ENCODE data around the gene THSD7B.

THSD7B gene

GRCh38 chr2:137435162-137435561, 669.8 kb downstream of the THSD7B start:
- no peaks in the 10 kb centered on the region for H3K36me3 ChIP-seq (ENCODE audit: control insufficient read depth, insufficient read depth, low read length)
- H3K79me2 ChIP-seq = no peaks in the 10 kb centered on the region
- H3K4me1 ChIP-seq = no peaks in the 10 kb centered on the region
- no peak overlapping the region for H3K9ac ChIP-seq
- no peak for TF ChIP-seq CTCF (IDR thresholded peaks at IDR 0.05)
- H3K27me3 ChIP-seq (ENCODE audit: control insufficient read depth, insufficient read depth, low read length) = no peaks in the 10 kb centered on the region
- no peak overlapping the region for H3K27ac ChIP-seq
- no peak overlapping the region for H2AFZ ChIP-seq
- H3K4me2 ChIP-seq (ENCODE audit: low read length) = no peak overlapping the region
- H3K9me3 ChIP-seq (ENCODE audit: control insufficient read depth, low read length) = no peaks in the 10 kb centered on the region
- no peak overlapping the region for H3K4me3 ChIP-seq (ENCODE audit: low read depth, low read length)

- Histone ChIP-seq H3K27me3 (ENCODE audit: control insufficient read depth, insufficient read depth, low read length) (no peaks in the 10 kb centered on the region), H3K4me3 (ENCODE audit: low read depth, low read length) (no peak overlapping the region), H3K36me3 (ENCODE audit: control insufficient read depth, insufficient read depth, low read length) (no peaks in the 10 kb centered on the region)
These were observed 672.0 kb downstream of the THSD7B start for GRCh38 chr2:137437386-137437785.

GRCh38 chr2:137444970-137445369, 679.6 kb downstream of the THSD7B start:
- no peaks in the 10 kb centered on the region for H3K36me3 ChIP-seq (ENCODE audit: control insufficient read depth, insufficient read depth, low read length)
- H3K79me2 ChIP-seq = no peaks in the 10 kb centered on the region
- no peaks in the 10 kb centered on the region for H3K4me1 ChIP-seq
- TF ChIP-seq CTCF (IDR thresholded peaks at IDR 0.05) = no peak
- H3K4me2 ChIP-seq (ENCODE audit: low read length) = no peak overlapping the region
- H3K27me3 ChIP-seq (ENCODE audit: control insufficient read depth, insufficient read depth, low read length) = no peaks in the 10 kb centered on the region
- H3K9me3 ChIP-seq (ENCODE audit: control insufficient read depth, low read length) = no peaks in the 10 kb centered on the region
- H2AFZ ChIP-seq = no peak overlapping the region
- H3K27ac ChIP-seq = no peak overlapping the region
- no peak overlapping the region for H3K9ac ChIP-seq
- H3K4me3 ChIP-seq (ENCODE audit: low read depth, low read length) = no peak overlapping the region

More at GRCh38 chr2:137437386-137437785, 672.0 kb downstream of the THSD7B start:
- no peaks in the 10 kb centered on the region for H3K9me3 ChIP-seq (ENCODE audit: control insufficient read depth, low read length)
- no peak overlapping the region for H3K9ac ChIP-seq
- H2AFZ ChIP-seq = no peak overlapping the region
- H3K79me2 ChIP-seq = no peaks in the 10 kb centered on the region
- no peak overlapping the region for H3K4me2 ChIP-seq (ENCODE audit: low read length)
- H3K27ac ChIP-seq = no peak overlapping the region
- H3K4me1 ChIP-seq = no peaks in the 10 kb centered on the region
- TF ChIP-seq CTCF (IDR thresholded peaks at IDR 0.05) = no peak

GRCh38 chr2:137449454-137449853, 684.1 kb downstream of the THSD7B start:
- Histone ChIP-seq H3K79me2 (no peaks in the 10 kb centered on the region), H3K27me3 (ENCODE audit: control insufficient read depth, insufficient read depth, low read length) (no peaks in the 10 kb centered on the region)
- no peak for TF ChIP-seq CTCF (IDR thresholded peaks at IDR 0.05)

GRCh38 chr2:137454886-137455285, 689.5 kb downstream of the THSD7B start:
- Histone ChIP-seq H3K27ac (no peak overlapping the region), H3K4me1 (no peaks in the 10 kb centered on the region), H3K9me3 (ENCODE audit: control insufficient read depth, low read length) (no peaks in the 10 kb centered on the region), H3K36me3 (ENCODE audit: control insufficient read depth, insufficient read depth, low read length) (no peaks in the 10 kb centered on the region), H3K4me3 (ENCODE audit: low read depth, low read length) (no peak overlapping the region), H3K27me3 (ENCODE audit: control insufficient read depth, insufficient read depth, low read length) (no peaks in the 10 kb centered on the region), H3K4me2 (ENCODE audit: low read length) (no peak overlapping the region), H3K79me2 (no peaks in the 10 kb centered on the region), H2AFZ (no peak overlapping the region), H3K9ac (no peak overlapping the region)
- TF ChIP-seq CTCF (IDR thresholded peaks at IDR 0.05) = no peak

More at GRCh38 chr2:137449454-137449853, 684.1 kb downstream of the THSD7B start:
- H3K9me3 ChIP-seq (ENCODE audit: control insufficient read depth, low read length) = no peaks in the 10 kb centered on the region
- H3K4me2 ChIP-seq (ENCODE audit: low read length) = no peak overlapping the region
- no peak overlapping the region for H3K27ac ChIP-seq
- H3K9ac ChIP-seq = no peak overlapping the region
- H3K4me3 ChIP-seq (ENCODE audit: low read depth, low read length) = no peak overlapping the region
- H3K4me1 ChIP-seq = no peaks in the 10 kb centered on the region
- no peak overlapping the region for H2AFZ ChIP-seq
- H3K36me3 ChIP-seq (ENCODE audit: control insufficient read depth, insufficient read depth, low read length) = no peaks in the 10 kb centered on the region
